Stimulated activated CD4-positive, alpha-beta T cell treated with anti-CD3 and anti-CD28 coated beads, Interleukin-4, amount 100 ng/mL, for 48 hours (primary cell): Measurements from ENCODE around the gene GAR1.
"Not testable (repeated sequence)": the region's sequence is repeated elsewhere in the genome, so short reads cannot be mapped to it uniquely, and the experiment has no call there.

Experiments used
- DNase-seq, 2 donors: peaks; one replicate each; pipeline ENCODE4 v3.0.0-alpha.2; 2020; ENCODE audit warnings: low read depth in 2 of 2

GAR1 gene

DNA sequence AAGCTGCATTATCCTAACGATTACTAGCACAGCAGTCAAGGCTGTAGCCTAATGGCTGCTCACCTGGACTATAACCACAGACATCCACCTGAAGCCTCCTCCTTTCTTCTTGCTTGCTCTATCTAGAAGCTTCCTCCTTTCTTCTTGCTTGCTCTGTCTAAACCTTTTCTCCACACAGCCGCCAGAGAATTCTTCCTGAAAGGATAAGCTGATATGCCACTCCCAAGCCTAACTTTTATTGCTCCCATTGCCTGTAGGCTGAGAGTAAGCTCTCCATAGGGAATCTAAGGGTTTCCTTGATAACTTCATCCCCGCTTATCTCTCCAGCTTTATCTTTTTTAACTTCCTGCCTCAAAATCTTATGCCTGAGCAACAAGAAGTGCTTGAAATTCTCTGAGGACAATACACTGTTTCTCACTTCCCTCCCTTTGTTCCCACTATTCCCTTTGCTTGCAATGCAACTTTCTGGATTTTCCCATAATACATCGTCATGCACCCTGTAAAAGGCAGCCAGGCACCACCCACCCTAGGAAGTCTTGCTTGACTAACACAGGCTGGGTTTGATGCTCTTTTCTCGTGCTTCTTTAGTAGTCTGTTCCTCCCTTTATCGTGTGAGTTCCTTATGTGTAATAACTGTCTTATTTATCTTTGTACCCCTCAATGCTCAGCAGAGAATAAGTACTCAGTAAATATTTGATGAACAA is 31.0 kb downstream of the GAR1 start:
- no peak for DNase-seq

DNA sequence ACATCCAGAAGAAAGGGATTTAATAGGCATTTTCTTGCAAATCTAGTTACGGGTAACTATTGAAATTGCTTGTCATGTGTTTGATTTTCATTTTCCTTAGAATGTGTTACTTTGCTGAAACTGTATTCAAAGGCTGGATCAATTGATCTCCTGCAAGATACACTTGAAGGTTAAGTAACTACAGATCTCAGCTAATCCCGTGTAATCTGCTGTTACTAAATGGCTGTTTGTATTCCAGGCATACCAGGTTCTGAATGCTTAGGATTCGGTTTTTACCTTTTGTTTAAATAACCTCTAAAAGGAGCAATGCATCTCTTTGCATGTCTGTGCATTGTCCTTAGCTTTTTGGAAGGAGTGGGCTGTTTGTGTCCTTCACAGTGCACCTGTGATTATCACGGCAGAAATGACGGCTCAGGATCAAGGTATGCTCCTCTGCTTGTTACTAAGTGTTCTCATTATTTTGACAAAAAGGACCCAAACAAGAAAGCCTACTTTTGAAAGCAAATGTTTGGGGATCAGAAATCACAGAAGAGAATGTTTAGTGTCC is 32.4 kb downstream of the GAR1 start, which contains the start of gene LRIT3:
LRIT3 (plus strand) TSS at position 212 of the 547 bp plus-strand sequence; CDS start at position 307, 95 bp downstream.
- DNase-seq = no peak

GRCh38 chr4:109848501-109848900 is 32.9 kb downstream of the GAR1 start:
- no peak for DNase-seq

DNA sequence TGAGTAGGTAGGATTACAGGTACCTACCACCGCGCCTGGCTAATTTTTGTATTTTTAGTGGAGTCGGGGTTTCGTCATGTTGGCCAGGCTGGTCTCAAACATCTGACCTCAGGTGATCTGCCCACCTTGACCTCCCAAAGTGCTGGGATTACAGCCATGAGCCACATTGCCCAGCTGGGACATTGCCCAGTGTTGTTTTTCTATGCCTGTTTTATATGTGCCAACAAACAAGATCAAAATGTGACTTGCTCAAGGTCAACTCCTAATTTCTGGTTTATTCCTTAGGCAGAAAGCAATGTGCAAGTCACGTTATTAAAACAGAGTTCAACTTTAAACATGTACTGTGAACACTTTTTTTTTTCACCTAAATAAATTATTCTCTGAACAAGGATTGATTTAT is 35.0 kb downstream of the GAR1 start:
- no peak for DNase-seq

GRCh38 chr4:109859426-109860300 is 44.1 kb downstream of the GAR1 start:
- DNase-seq = not testable (repeated sequence)

- DNase-seq = no peak
These were observed 45.7 kb downstream of the GAR1 start for GRCh38 chr4:109861271-109861670.

- no peak for DNase-seq
These were observed 46.5 kb downstream of the GAR1 start for GRCh38 chr4:109861916-109862511.

GRCh38 chr4:109864134-109864533 is 48.6 kb downstream of the GAR1 start:
- DNase-seq = no peak

DNA sequence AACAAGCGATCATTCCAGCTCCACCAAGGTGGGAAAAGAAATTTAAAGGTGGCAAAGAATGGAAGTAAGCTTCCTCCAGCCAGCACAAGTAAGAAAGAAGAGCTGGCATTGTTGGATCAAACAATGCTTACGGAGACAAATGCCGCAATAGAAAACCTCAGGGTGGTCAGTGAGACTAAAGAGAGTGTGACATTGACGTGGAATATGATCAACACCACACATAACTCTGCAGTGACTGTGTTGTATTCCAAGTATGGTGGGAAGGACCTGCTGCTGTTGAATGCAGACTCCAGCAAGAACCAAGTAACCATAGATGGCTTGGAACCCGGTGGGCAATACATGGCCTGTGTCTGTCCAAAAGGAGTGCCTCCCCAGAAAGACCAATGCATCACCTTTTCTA is 54.5 kb downstream of the GAR1 start:
- no peak for DNase-seq

DNA sequence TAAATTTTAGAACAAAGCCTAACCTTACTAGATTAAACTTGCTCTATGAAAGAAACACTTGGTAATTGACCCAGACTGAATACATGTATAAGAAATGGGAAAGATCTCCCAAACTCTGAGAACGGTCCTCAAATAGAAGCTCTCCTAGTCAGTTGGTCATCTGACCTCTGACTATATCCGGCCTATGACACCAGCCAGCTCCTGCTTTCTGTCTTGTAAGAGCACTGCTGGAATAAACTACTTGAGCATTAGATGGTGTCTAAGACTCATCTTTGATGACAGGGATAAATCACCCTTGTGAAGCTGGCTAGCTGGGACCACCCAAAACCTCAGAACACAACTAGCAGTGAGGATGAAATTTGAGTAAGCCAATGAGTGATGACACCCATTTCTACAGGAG is 56.5 kb downstream of the GAR1 start:
- no peak for DNase-seq

DNA sequence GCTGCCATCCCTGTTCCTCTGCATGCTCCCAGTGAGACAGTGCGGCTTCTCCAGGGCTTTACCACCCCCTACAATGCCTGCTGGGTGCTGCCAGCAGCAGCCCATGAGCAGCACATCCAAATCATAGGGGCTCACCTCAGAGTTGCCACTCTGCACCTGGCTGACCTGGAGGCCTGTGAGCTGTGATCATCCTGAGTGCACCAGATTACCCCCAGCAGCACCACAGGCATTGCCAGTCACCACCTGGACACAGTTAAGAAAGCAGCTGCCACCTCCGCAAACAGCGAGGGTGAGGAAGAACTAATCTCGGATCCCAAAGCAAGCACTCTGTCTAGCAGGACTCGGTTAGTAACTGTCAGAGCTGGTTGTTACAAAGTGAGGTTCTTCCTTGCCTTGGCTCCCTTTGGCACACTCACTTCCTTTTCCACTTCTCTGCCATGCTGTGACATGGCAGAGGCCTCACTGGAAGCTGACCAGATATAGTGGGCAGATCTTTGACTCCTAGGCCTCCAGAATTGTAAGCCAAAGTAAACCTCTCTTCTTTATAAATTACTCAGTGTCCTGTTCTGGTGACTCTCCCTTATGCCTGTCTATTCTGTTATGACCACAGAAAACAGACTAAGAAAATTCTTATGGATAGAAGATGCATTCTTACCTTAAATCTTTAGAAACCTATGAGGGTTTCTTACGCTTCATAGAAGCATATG is 57.5 kb downstream of the GAR1 start:
- DNase-seq = no peak

DNA sequence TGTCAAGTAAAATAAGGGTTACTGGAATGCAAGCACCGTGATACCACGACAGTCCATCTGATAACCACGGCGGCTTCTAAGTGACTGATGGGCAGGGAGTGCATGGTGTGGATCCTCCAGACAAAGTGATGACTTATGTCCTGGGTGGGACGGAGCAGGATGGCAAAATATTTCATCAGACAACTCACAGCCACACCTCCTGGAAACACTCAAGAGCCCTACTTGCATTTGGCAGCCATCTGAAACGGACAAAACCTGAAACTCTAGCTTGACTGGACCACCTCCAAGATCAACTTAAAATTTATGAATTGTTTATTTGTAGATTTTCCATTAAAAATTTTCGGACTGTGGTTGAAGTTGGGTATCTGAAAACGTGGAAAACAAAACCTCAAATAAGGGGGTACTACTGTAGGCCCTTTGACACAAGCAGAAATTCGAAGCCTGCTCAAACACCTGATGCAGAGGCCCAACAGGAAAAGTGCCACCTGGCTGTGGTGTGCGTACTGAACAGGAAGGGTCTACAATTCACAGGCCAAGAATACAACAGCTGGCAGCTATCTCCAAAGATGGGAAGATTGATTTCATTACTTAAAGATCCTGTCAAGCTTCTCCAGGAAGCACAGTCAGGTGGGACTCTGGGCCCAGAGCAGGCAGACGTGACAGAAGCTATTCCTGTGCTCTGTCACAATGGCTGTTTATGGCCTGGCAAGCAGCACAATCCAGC is 58.4 kb downstream of the GAR1 start:
- DNase-seq = no peak
